ENCODE results near the gene SLC23A2. TPM values are rescaled to one million over a fixed set of nuclear protein-coding genes. Genes with fewer than 3 reads are reported as not detected.

Gene SLC23A2
- total RNA-seq, 4 donors from 2014 or later, result 5.0 to 11.6 (median 7.9) TPM

DNA sequence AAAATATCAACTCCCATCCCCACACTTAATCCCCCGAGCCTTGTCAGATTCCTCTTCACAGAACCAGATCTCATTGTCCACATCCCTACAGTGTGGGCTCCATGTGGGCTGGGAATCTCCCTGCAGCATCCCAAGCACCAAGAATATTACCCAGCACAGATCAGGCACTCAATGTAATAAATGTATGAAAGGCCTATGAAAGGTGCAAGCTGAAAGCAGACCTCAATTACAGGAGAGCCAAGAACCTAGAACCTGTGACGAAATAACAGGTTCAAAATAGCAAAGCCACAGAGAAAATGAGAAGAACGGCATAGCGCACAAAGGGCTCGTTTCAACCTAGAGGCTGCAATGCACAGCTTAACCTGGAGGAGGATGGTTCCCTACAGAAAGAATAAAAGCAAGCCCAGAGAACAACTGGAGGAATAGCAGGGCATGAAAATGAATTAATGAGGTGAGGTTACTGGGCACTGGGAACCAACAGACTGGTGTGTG is 3.1 kb downstream of the SLC23A2 start:
- peaks cover 6 to 29% (median 14%) of the 10 kb centered on the region in 4 donors for H3K4me1 ChIP-seq
- 80 to 81% methylated on average over 3 to 5 of the region's 5 CpGs for WGBS, 2 donors (ENCODE audit: low coverage in 1 of 2)
- intact Hi-C loops (cut with DNase I; ENCODE audit: low total_unique reads), result no loop called here
- in situ Hi-C loops (cut with MboI; ENCODE audit: low pct_ligation_motif_present in 1 of 4, low pct_unique_long_range_greater_than_20kb in 1 of 4, low sequenced_read_pairs in 3 of 4), result no loop called here
- no peak overlapping the region for H3K4me3 ChIP-seq
- H3K9me3 ChIP-seq, result no peaks in the 10 kb centered on the region
- H3K27me3 ChIP-seq, result no peaks in the 10 kb centered on the region
- H3K27ac ChIP-seq, result no peak overlapping the region
- no peak for TF ChIP-seq EP300 (IDR thresholded peaks at IDR 0.05; ENCODE audit: low read depth)
- H3K36me3 ChIP-seq, result no peaks in the 10 kb centered on the region
- no peak for DNase-seq

GRCh38 chr20:4997222-4997621 is 4.1 kb downstream of the SLC23A2 start:
- DNase-seq, result no peak
- H3K4me1 ChIP-seq, result peaks cover 6 to 29% (median 14%) of the 10 kb centered on the region in 4 donors
- WGBS, 2 donors (ENCODE audit: low coverage in 1 of 2), result 98 to 100% methylated on average over 2 of the region's 2 CpGs
- no peak overlapping the region for H3K4me3 ChIP-seq
- H3K27me3 ChIP-seq, result no peaks in the 10 kb centered on the region
- H3K36me3 ChIP-seq, result no peaks in the 10 kb centered on the region
- TF ChIP-seq POLR2A (IDR thresholded peaks at IDR 0.05), result no peak
- no peak for TF ChIP-seq EP300 (IDR thresholded peaks at IDR 0.05; ENCODE audit: low read depth)
- no peak for TF ChIP-seq CTCF (IDR thresholded peaks at IDR 0.05)
- TF ChIP-seq POLR2AphosphoS5 (IDR thresholded peaks at IDR 0.05), result no peak
- in situ Hi-C loops (cut with MboI; ENCODE audit: low pct_ligation_motif_present in 1 of 4, low pct_unique_long_range_greater_than_20kb in 1 of 4, low sequenced_read_pairs in 3 of 4), result no loop called here
- H3K27ac ChIP-seq, result no peak overlapping the region
- intact Hi-C loops (cut with DNase I; ENCODE audit: low total_unique reads), result no loop called here
- no peaks in the 10 kb centered on the region for H3K9me3 ChIP-seq

DNA sequence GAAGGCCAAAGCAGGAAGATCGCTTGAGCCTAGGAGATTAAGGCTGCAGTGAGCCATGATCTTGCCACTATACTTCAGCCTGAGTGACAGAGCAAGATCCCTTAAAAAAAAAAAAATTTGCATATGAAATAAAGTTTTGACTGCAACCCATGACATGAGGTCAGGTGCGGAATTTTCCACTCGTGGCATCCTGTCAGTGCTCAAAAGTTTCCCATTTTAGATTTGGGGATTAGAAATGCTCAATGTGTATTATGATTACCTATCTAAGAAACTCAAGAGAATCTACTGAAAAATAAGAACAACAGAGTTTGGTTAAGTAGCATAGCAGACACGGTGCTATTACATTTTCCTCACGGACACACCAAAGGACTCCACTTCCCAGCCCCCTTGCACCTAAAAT is 11.7 kb downstream of the SLC23A2 start:
- no peak for DNase-seq
- no peak overlapping the region for H3K4me3 ChIP-seq
- TF ChIP-seq POLR2AphosphoS5 (IDR thresholded peaks at IDR 0.05) (no peak), EP300 (IDR thresholded peaks at IDR 0.05; ENCODE audit: low read depth) (no peak), CTCF (IDR thresholded peaks at IDR 0.05) (no peak), POLR2A (IDR thresholded peaks at IDR 0.05) (no peak)
- H3K36me3 ChIP-seq, result no peaks in the 10 kb centered on the region
- no peaks in the 10 kb centered on the region for H3K27me3 ChIP-seq
- H3K9me3 ChIP-seq, result no peaks in the 10 kb centered on the region
- WGBS, 2 donors (ENCODE audit: low coverage in 1 of 2), result 81 to 82% methylated on average over 5 of the region's 5 CpGs
- intact Hi-C loops (cut with DNase I; ENCODE audit: low total_unique reads), result no loop called here
- H3K4me1 ChIP-seq, result peaks cover 0 to 2% (median 0%) of the 10 kb centered on the region in 4 donors
- H3K27ac ChIP-seq, result no peak overlapping the region
- in situ Hi-C loops (cut with MboI; ENCODE audit: low pct_ligation_motif_present in 1 of 4, low pct_unique_long_range_greater_than_20kb in 1 of 4, low sequenced_read_pairs in 3 of 4), result no loop called here

GRCh38 chr20:4987130-4987529 is 14.2 kb downstream of the SLC23A2 start:
- intact Hi-C loops (cut with DNase I; ENCODE audit: low total_unique reads) (no loop called here), in situ Hi-C loops (cut with MboI; ENCODE audit: low pct_ligation_motif_present in 1 of 4, low pct_unique_long_range_greater_than_20kb in 1 of 4, low sequenced_read_pairs in 3 of 4) (no loop called here)
- 57 to 66% methylated on average over 5 to 6 of the region's 6 CpGs for WGBS, 2 donors (ENCODE audit: low coverage in 1 of 2)
- H3K4me3 ChIP-seq, result no peak overlapping the region
- no peaks in the 10 kb centered on the region for H3K36me3 ChIP-seq
- no peaks in the 10 kb centered on the region for H3K9me3 ChIP-seq
- H3K4me1 ChIP-seq, result peaks cover 0 to 3% (median 0%) of the 10 kb centered on the region in 4 donors
- DNase-seq, result no peak
- TF ChIP-seq POLR2A (IDR thresholded peaks at IDR 0.05) (no peak), EP300 (IDR thresholded peaks at IDR 0.05; ENCODE audit: low read depth) (no peak), POLR2AphosphoS5 (IDR thresholded peaks at IDR 0.05) (no peak), CTCF (IDR thresholded peaks at IDR 0.05) (no peak)
- no peak overlapping the region for H3K27ac ChIP-seq
- no peaks in the 10 kb centered on the region for H3K27me3 ChIP-seq

DNA sequence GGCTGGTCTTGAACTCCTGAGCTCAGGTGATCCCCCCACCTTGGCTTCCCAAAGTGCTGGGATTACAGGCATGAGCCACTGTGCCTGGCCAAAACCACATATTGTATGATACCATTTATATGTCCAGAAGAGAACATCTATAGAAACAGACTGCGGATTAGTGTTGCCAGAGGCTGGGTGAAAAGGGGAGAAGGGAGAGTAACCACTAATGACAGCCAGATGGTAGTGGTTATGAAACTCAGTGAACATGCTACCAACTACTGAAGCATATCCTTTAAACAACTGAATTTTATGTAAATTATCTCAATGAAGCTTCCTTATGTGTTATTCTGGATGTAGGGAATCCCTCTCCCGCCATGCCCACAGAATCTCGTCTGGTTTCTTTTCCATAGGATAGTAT is 15.7 kb downstream of the SLC23A2 start:
- H3K4me1 ChIP-seq, result peaks cover 0 to 3% (median 0%) of the 10 kb centered on the region in 4 donors
- intact Hi-C loops (cut with DNase I; ENCODE audit: low total_unique reads) (no loop called here), in situ Hi-C loops (cut with MboI; ENCODE audit: low pct_ligation_motif_present in 1 of 4, low pct_unique_long_range_greater_than_20kb in 1 of 4, low sequenced_read_pairs in 3 of 4) (no loop called here)
- H3K27me3 ChIP-seq, result no peaks in the 10 kb centered on the region
- no peak overlapping the region for H3K27ac ChIP-seq
- H3K9me3 ChIP-seq, result no peaks in the 10 kb centered on the region
- DNase-seq, result no peak
- H3K36me3 ChIP-seq, result no peaks in the 10 kb centered on the region
- 81 to 88% methylated on average over 3 of the region's 3 CpGs for whole genome bisulfite sequencing, 2 donors (ENCODE audit: low coverage in 1 of 2)
- H3K4me3 ChIP-seq, result no peak overlapping the region
- no peak for TF ChIP-seq EP300 (IDR thresholded peaks at IDR 0.05; ENCODE audit: low read depth)
- no peak for TF ChIP-seq CTCF (IDR thresholded peaks at IDR 0.05)
- TF ChIP-seq POLR2AphosphoS5 (IDR thresholded peaks at IDR 0.05), result no peak
- TF ChIP-seq POLR2A (IDR thresholded peaks at IDR 0.05), result no peak
